ENCODE data around the gene B3GAT1.

Gene B3GAT1

DNA sequence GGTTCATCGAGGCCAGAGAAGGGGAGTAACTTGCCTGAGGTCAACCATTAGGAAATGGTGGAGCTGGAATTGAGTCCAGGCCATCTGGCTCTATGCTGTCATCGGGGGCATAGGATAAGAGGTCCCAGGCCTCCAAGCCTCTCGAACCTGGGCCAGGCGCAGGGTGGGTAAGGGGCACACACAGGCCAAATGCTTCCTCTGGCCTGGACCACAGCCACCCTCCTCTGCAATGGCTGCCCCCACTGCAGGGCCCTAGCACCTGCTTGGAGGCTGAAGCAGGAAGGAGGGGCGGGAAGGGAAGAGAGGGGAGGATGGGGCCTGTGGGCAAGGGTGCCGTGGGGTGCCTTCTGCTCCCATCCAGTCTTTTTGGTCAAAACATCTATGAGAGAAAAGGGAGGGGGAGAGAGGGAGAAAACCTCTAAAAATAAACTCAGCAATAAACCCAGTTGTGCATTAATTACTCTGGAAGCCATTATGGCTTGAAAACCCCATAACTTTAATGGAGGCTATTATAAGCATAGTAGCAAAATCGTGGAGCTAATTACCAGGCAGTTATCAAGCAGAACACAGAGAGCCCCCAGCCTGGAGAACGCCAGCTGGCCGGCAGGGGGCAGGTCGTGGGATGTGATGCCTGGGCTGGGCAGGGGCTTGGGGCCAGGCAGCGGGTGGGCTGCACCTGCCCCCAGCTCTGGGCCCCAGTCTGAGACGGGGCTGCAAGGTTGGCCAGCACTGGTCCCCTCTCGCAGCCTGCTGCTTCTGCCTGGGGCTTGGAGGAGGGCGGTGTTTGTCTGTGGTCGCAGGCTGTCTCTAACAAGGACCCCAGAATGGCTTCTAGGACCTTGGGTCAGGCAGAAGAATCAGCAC is 21.1 kb downstream of the B3GAT1 start:
- no peak for DNase-seq (ENCODE audit: low spot score)

DNA sequence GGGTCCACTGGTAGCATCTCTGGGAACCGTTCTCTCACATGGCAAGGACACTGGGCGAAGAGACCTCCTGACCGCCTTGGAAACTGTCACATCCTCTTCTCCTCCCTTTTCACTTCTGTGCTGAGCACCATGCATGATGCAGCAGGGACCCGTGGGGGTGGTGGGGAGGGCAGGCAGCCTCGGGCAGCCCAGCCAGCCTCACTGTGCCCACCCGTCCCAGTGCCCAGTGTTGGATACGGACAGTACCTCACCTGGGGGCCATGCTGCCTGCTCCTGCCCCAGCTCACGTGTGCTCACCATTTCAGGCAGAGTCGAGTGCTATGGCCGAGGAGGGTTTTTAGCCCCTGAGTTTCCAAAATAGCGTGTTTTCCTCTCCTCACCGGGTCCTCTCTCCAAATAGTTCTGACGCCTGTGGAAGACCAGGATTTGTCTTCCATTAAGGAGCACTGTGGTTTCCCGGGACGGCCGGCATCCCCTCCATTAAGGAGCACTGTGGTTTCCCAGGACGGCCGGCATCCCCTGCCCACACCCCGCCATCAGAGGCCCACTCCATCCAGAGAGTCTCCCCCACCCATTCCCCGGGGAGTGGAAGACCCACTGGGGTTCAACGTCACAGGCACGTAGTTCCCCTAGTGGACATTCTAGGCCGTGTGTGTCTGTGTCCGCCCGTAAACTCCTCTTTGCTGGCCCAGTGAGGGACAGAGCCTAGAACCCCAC is 22.4 kb downstream of the B3GAT1 start:
- no peak for DNase-seq (ENCODE audit: low spot score)

GRCh38 chr11:134388590-134388989 is 23.5 kb downstream of the B3GAT1 start:
- no peak for DNase-seq (ENCODE audit: low spot score)

DNA sequence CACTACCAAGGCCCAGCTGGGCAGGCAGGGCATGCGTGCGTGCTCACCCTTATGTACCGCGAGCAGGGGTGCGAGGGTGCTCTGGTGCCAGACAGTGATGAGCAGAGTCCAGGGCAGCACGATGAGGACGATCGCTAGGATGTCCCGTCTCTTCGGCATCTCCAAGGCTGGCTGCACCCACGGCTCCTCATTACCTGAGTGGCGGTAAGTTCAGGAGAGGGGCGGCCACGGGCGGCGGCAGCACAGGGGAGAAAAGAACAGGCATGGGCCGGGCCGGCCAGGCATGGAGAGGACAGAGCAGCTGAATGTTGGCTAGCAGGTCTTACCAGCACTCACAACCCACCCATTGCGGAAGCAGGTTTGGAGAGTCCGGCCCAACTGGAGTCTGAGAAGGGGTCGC is 24.5 kb downstream of the B3GAT1 start:
- DNase-seq (ENCODE audit: low spot score), result no peak

DNA sequence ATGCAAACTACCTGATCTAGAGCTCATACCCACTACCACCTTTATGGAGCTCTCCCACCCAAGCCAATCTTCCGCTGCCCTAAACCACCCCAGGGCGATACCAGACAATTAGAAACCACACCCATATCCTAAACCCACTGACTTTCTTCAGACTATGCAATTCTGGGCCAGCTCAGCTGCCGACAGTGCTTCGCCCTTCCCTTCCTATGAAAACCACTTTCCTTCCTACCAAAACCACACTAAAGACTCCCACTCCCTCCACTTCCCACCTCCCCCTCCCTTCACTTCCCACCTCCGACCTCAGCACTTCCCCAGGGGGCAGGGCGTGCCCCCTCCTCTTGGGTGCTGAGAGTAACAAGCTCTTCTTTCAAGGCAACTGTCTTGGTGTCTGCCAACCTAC is 25.1 kb downstream of the B3GAT1 start:
- no peak for DNase-seq (ENCODE audit: low spot score)

- DNase-seq (ENCODE audit: low spot score), result no peak
Measured at GRCh38 chr11:134385774-134386565, 26.1 kb downstream of the B3GAT1 start.

DNA sequence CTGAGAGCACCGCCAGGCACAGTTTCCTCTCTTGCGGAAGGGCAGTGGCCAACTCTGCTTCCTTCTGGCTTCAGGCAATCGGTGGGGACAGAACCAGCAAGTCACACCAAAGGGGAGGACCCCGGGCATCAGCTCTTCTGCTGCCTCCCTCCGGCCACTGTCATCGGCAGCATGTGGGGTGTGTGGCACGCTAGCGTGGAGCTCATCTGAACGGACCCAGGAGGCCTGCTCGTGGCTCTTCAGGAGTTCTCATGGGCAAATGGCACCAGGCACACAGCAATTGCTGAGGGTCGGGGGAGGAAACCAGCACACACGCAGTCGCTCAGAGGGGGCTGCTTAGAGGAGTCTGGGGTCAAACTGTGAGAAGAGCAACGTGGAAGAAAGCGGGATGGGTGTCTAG is 26.9 kb downstream of the B3GAT1 start:
- no peak for DNase-seq (ENCODE audit: low spot score)

DNA sequence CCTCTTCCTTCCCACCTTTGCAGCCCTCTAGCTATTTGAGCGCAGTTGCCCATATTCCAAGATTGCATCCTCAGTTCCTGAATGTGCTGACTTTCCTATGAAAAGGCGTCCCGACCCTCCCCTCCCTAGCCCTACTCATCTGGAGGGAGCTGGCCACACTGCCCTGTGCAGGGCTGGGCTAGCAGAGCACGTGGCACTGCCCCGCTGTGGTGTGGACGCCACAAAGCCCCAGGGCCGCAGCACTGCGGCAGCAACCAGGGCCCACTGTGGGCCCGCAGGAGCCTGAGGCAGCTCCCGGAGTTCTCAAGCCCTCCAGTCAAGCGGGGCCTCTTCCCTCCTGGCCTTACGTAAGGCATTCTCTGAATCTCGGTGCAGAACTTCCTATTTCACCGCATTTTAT is 27.6 kb downstream of the B3GAT1 start:
- DNase-seq (ENCODE audit: low spot score), result no peak

- DNase-seq (ENCODE audit: low spot score), result no peak
Measured at GRCh38 chr11:134383576-134384221, 28.3 kb downstream of the B3GAT1 start.

- DNase-seq (ENCODE audit: low spot score), result no peak
Measured at GRCh38 chr11:134382830-134383229, 29.2 kb downstream of the B3GAT1 start.

GRCh38 chr11:134382257-134382656 is 29.8 kb downstream of the B3GAT1 start:
- DNase-seq (ENCODE audit: low spot score), result no peak

DNA sequence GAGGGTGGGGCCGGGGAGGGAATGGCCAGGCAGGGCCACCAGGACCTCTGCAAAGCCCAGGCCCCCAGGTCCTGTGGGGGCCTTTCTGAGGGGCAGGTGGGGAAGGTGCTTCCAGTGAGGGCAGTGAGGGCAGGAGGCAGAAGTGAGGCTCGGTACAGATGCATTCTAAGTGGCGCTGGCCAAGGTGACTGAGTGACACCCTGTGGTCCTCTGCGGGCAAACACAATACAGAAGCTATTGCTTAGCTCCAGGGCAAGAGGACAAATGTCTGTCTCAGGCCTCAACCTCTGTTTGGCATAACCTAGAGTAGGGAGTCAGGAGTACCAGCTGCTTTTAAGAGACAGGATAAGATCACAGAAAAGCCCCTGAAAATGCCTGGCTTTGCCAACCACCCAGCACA is 31.3 kb downstream of the B3GAT1 start:
- DNase-seq (ENCODE audit: low spot score), result no peak

DNA sequence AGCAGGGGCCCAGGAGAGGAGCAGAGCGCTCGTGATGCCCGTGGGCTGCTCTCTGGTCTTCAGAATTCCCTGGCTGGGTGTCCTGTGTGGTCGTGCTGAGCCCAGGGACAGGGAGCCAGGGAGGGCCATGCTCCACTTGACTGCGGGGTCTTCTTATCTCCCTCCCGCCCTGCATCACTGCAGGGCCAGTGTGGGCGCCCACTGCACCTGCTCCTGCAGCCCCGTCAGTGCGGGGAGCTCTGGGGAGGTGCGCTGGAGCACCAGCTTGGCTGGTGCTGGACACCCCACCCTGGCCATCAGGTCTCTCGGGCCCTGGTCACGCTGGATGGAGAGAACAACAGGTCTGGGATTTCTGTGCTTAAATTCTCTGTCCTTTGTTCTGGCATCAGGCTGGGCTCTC is 31.8 kb downstream of the B3GAT1 start:
- no peak for DNase-seq (ENCODE audit: low spot score)

DNA sequence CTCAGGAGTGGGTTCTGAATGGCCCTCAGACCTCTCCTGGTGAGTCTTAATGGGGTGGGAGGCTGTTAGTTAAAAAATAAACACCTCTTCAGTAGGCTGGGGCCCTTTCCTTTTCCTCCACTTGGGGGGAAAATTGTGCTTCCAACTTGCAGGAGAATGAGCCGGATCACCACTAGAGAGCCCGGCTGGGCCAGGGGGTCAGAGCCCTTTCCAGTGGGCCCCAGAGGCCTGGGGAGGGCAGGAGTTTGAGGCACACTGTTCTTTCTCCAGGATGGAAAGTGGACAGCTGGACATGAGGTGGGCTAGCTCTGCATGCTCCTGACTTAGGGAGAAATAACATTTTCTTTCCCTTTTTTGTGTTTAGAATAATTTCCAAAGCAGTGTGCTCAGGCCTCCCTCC is 32.8 kb downstream of the B3GAT1 start:
- DNase-seq (ENCODE audit: low spot score), result no peak

DNA sequence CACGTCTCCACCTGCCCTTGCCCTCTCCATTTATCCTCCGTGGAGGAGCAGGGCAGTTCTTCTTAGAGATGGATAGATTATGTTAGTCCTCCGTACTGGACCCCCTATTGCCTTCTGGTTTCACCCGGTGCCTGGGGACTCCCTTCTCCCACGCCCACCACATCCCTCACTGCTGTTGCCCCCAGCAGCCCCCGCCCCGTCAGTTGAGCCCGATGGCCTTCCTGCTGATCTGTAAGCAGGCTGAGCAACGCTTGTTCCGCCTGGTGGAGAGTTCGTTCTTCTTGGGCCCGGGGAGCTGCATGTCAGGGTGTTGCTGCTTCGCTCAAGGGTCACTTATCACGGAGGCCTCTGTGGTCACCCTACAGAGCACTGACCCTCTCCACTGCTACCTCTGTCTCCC is 34.2 kb downstream of the B3GAT1 start:
- DNase-seq (ENCODE audit: low spot score), result no peak

DNA sequence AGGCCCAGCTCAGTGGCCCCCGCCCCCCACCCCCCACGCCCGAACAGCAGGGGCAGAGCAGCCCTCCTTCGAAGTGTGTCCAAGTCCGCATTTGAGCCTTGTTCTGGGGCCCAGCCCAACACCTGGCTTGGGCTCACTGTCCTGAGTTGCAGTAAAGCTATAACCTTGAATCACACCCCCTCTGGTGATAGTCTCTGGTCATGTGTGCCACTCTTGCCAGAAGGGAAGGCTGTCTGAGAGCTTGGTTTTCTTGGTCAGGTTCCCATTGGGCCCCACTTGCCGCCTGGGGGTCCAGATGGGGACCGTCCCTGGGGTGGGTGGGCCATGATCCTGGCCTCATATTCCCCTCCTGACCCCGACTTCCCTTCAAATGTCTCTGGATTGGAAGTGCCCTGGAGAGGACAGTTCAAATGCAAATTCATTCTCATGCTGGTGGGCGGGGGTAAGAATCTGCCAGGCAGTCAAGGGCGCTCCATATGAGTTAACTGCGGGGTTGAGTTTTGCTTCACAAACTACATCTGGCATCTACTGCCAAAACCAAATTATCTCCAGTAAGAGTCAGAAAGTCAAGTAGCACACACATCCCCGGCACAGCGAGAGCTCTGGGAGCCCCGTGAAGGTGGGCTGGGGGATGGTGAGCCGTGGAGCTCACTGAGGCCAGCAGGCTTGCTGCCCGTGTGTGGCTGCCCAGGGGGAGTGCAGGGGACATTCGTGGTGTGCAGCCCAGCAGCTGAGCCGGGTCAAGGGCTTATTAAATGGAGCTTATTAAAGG is 35.7 kb downstream of the B3GAT1 start:
- no peak for DNase-seq (ENCODE audit: low spot score)

DNA sequence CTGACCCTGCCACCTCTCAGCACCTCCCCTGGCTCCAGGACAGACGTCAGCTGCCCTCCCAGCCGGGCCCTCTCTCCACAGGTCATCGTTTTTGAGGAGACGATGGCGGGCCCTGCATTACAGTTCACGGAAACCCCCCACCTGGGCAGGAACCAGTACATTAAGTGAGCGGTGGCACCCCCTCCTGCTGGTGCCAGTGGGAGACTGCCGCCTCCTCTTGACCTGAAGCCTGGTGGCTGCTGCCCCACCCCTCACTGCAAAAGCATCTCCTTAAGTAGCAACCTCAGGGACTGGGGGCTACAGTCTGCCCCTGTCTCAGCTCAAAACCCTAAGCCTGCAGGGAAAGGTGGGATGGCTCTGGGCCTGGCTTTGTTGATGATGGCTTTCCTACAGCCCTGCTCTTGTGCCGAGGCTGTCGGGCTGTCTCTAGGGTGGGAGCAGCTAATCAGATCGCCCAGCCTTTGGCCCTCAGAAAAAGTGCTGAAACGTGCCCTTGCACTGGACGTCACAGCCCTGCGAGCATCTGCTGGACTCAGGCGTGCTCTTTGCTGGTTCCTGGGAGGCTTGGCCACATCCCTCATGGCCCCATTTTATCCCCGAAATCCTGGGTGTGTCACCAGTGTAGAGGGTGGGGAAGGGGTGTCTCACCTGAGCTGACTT is 37.0 kb downstream of the B3GAT1 start:
- DNase-seq (ENCODE audit: low spot score), result no peak

GRCh38 chr11:134374171-134374570 is 37.9 kb downstream of the B3GAT1 start:
- no peak for DNase-seq (ENCODE audit: low spot score)

GRCh38 chr11:134373591-134374052 is 38.4 kb downstream of the B3GAT1 start:
- no peak for DNase-seq (ENCODE audit: low spot score)

DNA sequence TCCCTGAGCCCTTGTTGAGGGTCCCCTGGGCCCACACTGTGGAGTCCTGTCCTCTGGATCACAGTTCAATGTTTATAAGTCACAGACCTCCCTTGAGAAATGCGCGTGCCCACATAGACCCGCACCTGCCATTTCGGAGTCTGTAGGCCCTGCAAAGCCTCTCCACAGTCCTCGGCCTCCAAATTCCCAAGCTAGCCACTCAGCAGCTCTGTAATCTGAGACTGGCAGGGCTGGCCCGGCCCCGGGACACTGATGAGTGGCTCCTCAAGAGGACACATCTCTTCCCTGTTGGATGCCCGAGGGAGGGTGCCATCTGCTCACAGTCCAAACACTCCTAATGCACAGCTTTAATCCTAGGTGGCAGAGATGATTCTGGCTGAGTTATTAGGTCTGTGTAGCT is 39.1 kb downstream of the B3GAT1 start:
- DNase-seq (ENCODE audit: low spot score), result peak; percentile 89

DNA sequence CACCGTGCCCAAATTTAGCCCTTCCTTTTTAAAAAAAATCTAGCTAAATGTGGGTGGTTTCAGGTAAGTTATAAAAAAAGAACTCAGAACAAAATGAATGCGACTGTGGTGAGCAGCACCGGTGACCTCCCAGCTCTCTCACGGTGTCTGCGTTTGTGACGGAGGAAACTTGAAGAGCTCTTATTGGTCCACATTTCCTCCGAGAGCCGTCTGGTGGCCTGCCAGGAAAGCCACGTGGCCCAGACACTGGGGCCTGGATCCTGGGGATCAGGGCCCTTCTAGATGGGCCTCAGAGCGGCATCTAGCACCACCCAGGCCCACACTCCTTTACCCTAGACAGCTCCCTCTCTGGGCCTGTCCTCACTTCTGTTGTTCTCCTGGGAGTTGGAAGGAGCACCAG is 39.5 kb downstream of the B3GAT1 start:
- DNase-seq (ENCODE audit: low spot score), result no peak
